Adipocyte (in vitro differentiated cells): ENCODE measurements around the gene IPP.
A peak's percentile ranks its signal among the peaks of the same experiment; 100 is the strongest.

ENCODE experiments used
- DNase-seq: peaks from one replicate; pipeline ENCODE4 v3.0.0-alpha.2; 2015; ENCODE audit warnings: low read depth
- H3K27me3 ChIP-seq: replicated peaks from 2 replicates; pipeline ENCODE4 v1.7.0; 2013; ENCODE audit warnings: mild to moderate bottlenecking, low read length, moderate library complexity; ENCODE audit not compliant: control insufficient read depth, insufficient read depth
- H3K36me3 ChIP-seq: 2 replicates; pipeline ENCODE4 v1.7.0; 2013; ENCODE audit warnings: low read length, mild to moderate bottlenecking, moderate library complexity; ENCODE audit not compliant: control insufficient read depth, insufficient read depth, severe bottlenecking
- H3K4me1 ChIP-seq: 2 replicates; pipeline ENCODE4 v1.7.0; 2013; ENCODE audit warnings: mild to moderate bottlenecking, low read length, moderate library complexity; ENCODE audit not compliant: control insufficient read depth, insufficient read depth
- H3K4me3 ChIP-seq: 2 replicates; pipeline ENCODE4 v1.7.0; 2013; ENCODE audit warnings: mild to moderate bottlenecking, low read length, moderate library complexity
- H3K9ac ChIP-seq: 2 replicates; pipeline ENCODE4 v1.7.0; 2013; ENCODE audit warnings: mild to moderate bottlenecking, low read length, moderate library complexity
- H3K9me3 ChIP-seq: 2 replicates; pipeline ENCODE4 v1.7.0; 2013; ENCODE audit warnings: mild to moderate bottlenecking, low read length, moderate library complexity; ENCODE audit not compliant: control insufficient read depth

Gene IPP

GRCh38 chr1:45750298-45751038, at the start of gene IPP:
Gene IPP, minus strand, starts transcription at chr1:45750653. Its CDS starts 4,242 bp downstream, at chr1:45746411.
- peaks cover 3% of the 10 kb centered on the region for H3K9me3 ChIP-seq
- peaks cover 4% of the 10 kb centered on the region for H3K36me3 ChIP-seq
- peaks cover 24% of the 10 kb centered on the region for H3K4me1 ChIP-seq
- peak within 1 kb of the TSS; percentile 94 for H3K9ac ChIP-seq
- H3K27me3 ChIP-seq, result no peaks in the 10 kb centered on the region
- DNase-seq, result peak; percentile 100
- H3K4me3 ChIP-seq, result peak within 1 kb of the TSS; percentile 88

- Histone ChIP-seq H3K4me1 (no peaks in the 10 kb centered on the region), H3K27me3 (no peaks in the 10 kb centered on the region), H3K9me3 (no peaks in the 10 kb centered on the region), H3K4me3 (no peak overlapping the region), H3K36me3 (no peaks in the 10 kb centered on the region), H3K9ac (no peak overlapping the region)
- no peak for DNase-seq
Measured at GRCh38 chr1:45796946-45797345, 46.5 kb upstream of the IPP start.

- Histone ChIP-seq H3K4me3 (no peak overlapping the region), H3K36me3 (no peaks in the 10 kb centered on the region), H3K9me3 (no peaks in the 10 kb centered on the region), H3K27me3 (no peaks in the 10 kb centered on the region), H3K4me1 (no peaks in the 10 kb centered on the region), H3K9ac (no peak overlapping the region)
- no peak for DNase-seq
Measured at GRCh38 chr1:45796381-45796780, 45.9 kb upstream of the IPP start.

- no peaks in the 10 kb centered on the region for H3K27me3 ChIP-seq
- H3K9ac ChIP-seq, result no peak overlapping the region
- no peaks in the 10 kb centered on the region for H3K36me3 ChIP-seq
- no peaks in the 10 kb centered on the region for H3K9me3 ChIP-seq
- no peak overlapping the region for H3K4me3 ChIP-seq
- H3K4me1 ChIP-seq, result no peaks in the 10 kb centered on the region
- DNase-seq, result no peak
Measured at GRCh38 chr1:45793942-45794604, 43.6 kb upstream of the IPP start.

GRCh38 chr1:45792744-45793143, 42.3 kb upstream of the IPP start:
- no peak overlapping the region for H3K4me3 ChIP-seq
- no peaks in the 10 kb centered on the region for H3K36me3 ChIP-seq
- no peaks in the 10 kb centered on the region for H3K27me3 ChIP-seq
- H3K4me1 ChIP-seq, result no peaks in the 10 kb centered on the region
- H3K9me3 ChIP-seq, result no peaks in the 10 kb centered on the region
- no peak for DNase-seq
- no peak overlapping the region for H3K9ac ChIP-seq

DNA sequence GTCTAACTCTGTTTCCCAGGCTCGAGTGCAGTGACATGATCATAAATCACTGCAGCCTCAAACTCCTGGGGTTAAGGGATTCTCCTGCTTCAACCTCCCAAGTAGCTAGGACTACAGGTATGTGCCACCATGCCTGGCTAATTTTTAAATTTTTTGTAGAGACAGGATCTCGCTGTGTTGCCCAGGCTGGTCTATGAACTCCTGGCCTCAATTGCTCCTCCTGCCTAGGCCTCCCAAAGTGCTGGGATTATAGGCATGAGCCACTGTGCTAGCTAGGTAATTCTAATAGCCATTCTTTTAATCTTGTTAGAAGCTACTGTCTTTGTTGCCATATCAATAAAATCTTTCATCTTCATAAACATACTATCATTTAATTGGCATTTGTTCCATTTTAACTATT, 39.1 kb upstream of the IPP start:
- Histone ChIP-seq H3K4me3 (no peak overlapping the region), H3K36me3 (no peaks in the 10 kb centered on the region), H3K27me3 (no peaks in the 10 kb centered on the region), H3K4me1 (no peaks in the 10 kb centered on the region), H3K9ac (no peak overlapping the region), H3K9me3 (no peaks in the 10 kb centered on the region)
- DNase-seq, result no peak

- Histone ChIP-seq H3K9ac (no peak overlapping the region), H3K4me1 (no peaks in the 10 kb centered on the region), H3K27me3 (no peaks in the 10 kb centered on the region), H3K36me3 (no peaks in the 10 kb centered on the region), H3K4me3 (no peak overlapping the region), H3K9me3 (no peaks in the 10 kb centered on the region)
- no peak for DNase-seq
Measured at GRCh38 chr1:45787905-45788304, 37.5 kb upstream of the IPP start.

DNA sequence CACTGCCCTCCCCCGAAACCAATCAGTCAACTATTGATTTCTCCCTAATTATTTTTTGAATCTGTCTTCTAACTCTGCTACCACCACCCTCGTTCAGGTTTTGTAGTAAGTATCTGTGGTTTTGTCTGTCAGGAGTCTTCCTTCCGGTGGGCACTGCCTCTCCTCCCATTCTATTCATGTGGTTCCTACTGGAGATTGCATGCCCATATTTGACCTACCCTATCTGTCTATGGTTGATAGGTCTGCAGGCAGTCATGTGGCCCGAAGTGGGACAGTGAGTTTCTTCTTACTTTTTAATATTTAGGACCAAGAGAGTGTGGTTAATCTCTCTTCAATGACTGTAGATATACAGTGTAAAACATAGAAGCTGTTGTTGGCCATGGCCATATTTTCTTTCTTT, 35.1 kb upstream of the IPP start:
- H3K9ac ChIP-seq, result no peak overlapping the region
- no peaks in the 10 kb centered on the region for H3K9me3 ChIP-seq
- DNase-seq, result no peak
- no peaks in the 10 kb centered on the region for H3K27me3 ChIP-seq
- H3K4me3 ChIP-seq, result no peak overlapping the region
- H3K4me1 ChIP-seq, result no peaks in the 10 kb centered on the region
- H3K36me3 ChIP-seq, result no peaks in the 10 kb centered on the region

DNA sequence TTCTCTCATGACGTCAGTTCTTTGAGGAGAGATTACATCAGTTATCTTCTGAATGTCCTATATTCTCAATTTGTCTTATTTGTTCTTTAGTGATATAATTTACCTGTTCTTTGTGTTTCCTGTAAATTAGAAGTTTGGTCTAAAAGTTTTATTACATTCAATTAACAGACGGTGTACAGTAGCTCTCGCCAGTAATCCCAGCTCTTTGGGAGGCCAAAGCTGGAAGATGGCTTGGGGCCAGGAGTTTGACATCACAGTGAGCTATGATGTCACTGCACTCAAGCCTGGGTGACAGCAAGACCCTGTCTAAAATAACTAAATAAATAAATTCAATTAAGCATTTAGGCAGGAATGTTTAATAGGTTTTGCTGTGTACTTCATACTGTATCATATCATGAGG, 25.3 kb upstream of the IPP start:
- Histone ChIP-seq H3K9me3 (no peaks in the 10 kb centered on the region), H3K36me3 (no peaks in the 10 kb centered on the region)
- no peak for DNase-seq

GRCh38 chr1:45772971-45773370, 22.5 kb upstream of the IPP start:
- no peaks in the 10 kb centered on the region for H3K9me3 ChIP-seq
- DNase-seq, result no peak
- H3K4me1 ChIP-seq, result no peaks in the 10 kb centered on the region
- no peaks in the 10 kb centered on the region for H3K36me3 ChIP-seq
- H3K4me3 ChIP-seq, result no peak overlapping the region
- H3K27me3 ChIP-seq, result no peaks in the 10 kb centered on the region
- no peak overlapping the region for H3K9ac ChIP-seq

More for the DNA sequence above, 25.3 kb upstream of the IPP start:
- Histone ChIP-seq H3K9ac (no peak overlapping the region), H3K4me3 (no peak overlapping the region), H3K27me3 (peaks cover 2% of the 10 kb centered on the region), H3K4me1 (no peaks in the 10 kb centered on the region)

DNA sequence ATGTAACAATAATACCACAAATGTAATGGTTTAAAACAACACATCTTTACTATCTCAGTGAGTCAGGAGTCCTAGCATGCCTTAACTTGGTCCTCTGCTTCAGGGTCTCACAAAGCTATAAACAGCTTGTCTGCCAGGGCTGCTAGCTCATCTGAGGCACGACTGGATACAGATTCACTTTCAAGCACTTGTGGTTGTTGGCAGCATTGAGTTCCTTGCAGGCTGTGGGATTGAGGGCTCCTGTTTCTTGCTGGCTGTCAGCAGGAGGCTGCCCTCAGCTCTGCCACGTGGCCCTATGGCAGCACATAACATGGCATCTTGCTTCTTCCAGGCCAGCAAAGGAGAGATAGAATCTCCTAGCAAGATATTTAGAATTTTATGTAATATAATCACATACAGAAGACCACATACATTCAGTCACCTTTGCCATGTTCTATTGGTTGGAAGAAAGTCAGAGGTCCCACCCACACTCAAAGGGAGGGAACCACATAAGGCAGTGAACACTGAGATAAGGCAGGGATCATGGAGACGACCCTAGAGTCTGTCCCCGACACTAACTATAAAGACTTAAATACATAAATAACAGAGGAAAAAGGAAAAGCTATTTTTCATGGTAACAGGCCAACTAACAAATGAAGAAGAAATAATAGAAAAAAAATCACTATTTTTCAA, 18.9 kb upstream of the IPP start:
- Histone ChIP-seq H3K4me3 (no peak overlapping the region), H3K27me3 (no peaks in the 10 kb centered on the region), H3K9me3 (no peaks in the 10 kb centered on the region), H3K9ac (no peak overlapping the region), H3K4me1 (peaks cover 3% of the 10 kb centered on the region), H3K36me3 (no peaks in the 10 kb centered on the region)
- DNase-seq, result peak; percentile 45
